ENCODE results near the gene ZGPAT. TPM values are rescaled to one million over a fixed set of nuclear protein-coding genes. Genes with fewer than 3 reads are reported as not detected.
"Not testable (repeated sequence)": the region's sequence is repeated elsewhere in the genome, so short reads cannot be mapped to it uniquely, and the experiment has no call there.

Gene ZGPAT
- total and polyA plus RNA-seq, 2 of the 4 experiments (the other 2 are of a cell fraction), result 13.4 to 20.2 TPM

GRCh38 chr20:63660174-63660573 is 47.7 kb upstream of the ZGPAT start:
- CTCF ChIA-PET; H4K8ac ChIP-seq (ENCODE audit: low read depth in 2 of 2, low read length in 2 of 2); in situ Hi-C loops (cut with MboI; ENCODE audit: low sequenced_read_pairs); H2AK9ac ChIP-seq (replicated peaks; ENCODE audit: low read depth, low read length, poor library complexity); H3K56ac ChIP-seq (ENCODE audit: extremely low read depth, insufficient read depth, low read length); H4K5ac ChIP-seq (ENCODE audit: low read depth, low read length); H3K23ac ChIP-seq (ENCODE audit: low read depth, low read length); ATAC-seq (ENCODE audit: low read depth); H3K4me2 ChIP-seq (ENCODE audit: low read depth, low read length); H2BK20ac ChIP-seq (ENCODE audit: low read depth, low read length); H3K14ac ChIP-seq (replicated peaks; ENCODE audit: low read depth, low read length); H4K20me1 ChIP-seq (ENCODE audit: insufficient read depth, low read length); intact Hi-C loops (cut with micrococcal nuclease); H3K18ac ChIP-seq (ENCODE audit: low read depth, low read length); H3K27me3 ChIP-seq (ENCODE audit: control insufficient read depth, insufficient read depth, low read length); H3K4ac ChIP-seq (ENCODE audit: low read depth, low read length); POLR2A ChIA-PET (ENCODE audit: unreplicated experiment); H4K91ac ChIP-seq (ENCODE audit: insufficient read depth, low read depth, low read length); DNase-seq; H3K4me3 ChIP-seq (ENCODE audit: insufficient read depth, low read depth, low read length); H2BK120ac ChIP-seq (ENCODE audit: low read depth, low read length); H2AFZ ChIP-seq (replicated peaks; ENCODE audit: low read length, poor library complexity); H3K9ac ChIP-seq (ENCODE audit: low read depth, low read length); H2BK5ac ChIP-seq (ENCODE audit: low read depth, low read length, poor library complexity, severe bottlenecking); H2AK5ac ChIP-seq (ENCODE audit: low read depth, low read length); BruUV-seq (replicated peaks); H3K9me3 ChIP-seq (ENCODE audit: control insufficient read depth, insufficient read depth, low read length); H3K27ac ChIP-seq (ENCODE audit: insufficient read depth, low read length); dilution Hi-C loops (cut with HindIII; ENCODE audit: low sequenced_read_pairs, unreplicated experiment); H2BK15ac ChIP-seq (ENCODE audit: low read depth, low read length): not testable (repeated sequence)
- Histone ChIP-seq H3K79me1 (ENCODE audit: low read depth in 1 of 2, low read length in 2 of 2) (peaks cover 18 to 54% of the 10 kb centered on the region in 2 experiments), H3K36me3 (ENCODE audit: control insufficient read depth, insufficient read depth, low read length) (peaks cover 29% of the 10 kb centered on the region; the same call in 1 of the 2 replicates), H3K4me1 (ENCODE audit: control insufficient read depth, insufficient read depth, low read length) (peaks cover 13% of the 10 kb centered on the region), H3K9me1 (ENCODE audit: insufficient read depth, low read length) (0 out of 2 replicates have a peak, but pooled peaks cover 12% of the 10 kb centered on the region)
- WGBS, 2 experiments (ENCODE audit: extremely low coverage in 2 of 2, insufficient read length in 1 of 2), result 97% methylated on average over 5 of the region's 10 CpGs; no CpG with 5 or more reads in 1 of the 2 experiments

Measured in IMR-90 (cell line).